Stimulated activated CD4-positive, alpha-beta T cell treated with anti-CD3 and anti-CD28 coated beads, Interleukin-2, amount 100 ng/mL, for 24 hours (primary cell): ENCODE results near the gene PLLP.

ENCODE experiments used
- DNase-seq, 2 donors: peaks; one replicate each; pipeline ENCODE4 v3.0.0-alpha.2; 2020

The PLLP gene

DNA sequence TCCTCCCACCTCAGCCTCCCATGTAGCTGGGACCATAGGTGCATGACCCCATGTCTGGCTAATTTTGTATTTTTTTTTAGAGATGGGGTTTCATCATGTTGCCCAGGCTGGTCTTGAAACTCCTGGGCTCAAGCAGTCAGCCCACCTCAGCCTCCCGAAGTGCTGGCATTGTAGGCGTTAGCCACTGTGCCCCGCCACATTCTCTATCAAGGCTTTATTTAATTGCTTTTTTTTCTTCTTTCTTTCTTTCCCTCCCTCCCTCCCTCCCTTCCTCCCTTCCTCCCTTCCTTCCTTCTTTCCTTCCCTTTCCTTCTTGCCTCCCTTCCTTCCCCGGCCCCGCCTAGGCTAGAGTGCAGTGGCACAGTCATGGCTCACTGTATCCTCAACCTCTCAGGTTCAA, 74.7 kb downstream of the PLLP start:
- no peak for DNase-seq

GRCh38 chr16:57208926-57209325, 75.5 kb downstream of the PLLP start:
- DNase-seq = no peak
